K562 (cell line): Measurements from ENCODE around the gene MED15. TPM values are rescaled to one million over a fixed set of nuclear protein-coding genes. Genes with fewer than 3 reads are reported as not detected.
A peak's percentile ranks its signal among the peaks of the same experiment; 100 is the strongest.

Source experiments
- AFF4 ChIP-seq: sonication (generic); formaldehyde crosslinking; IDR thresholded peaks from 2 replicates; pipeline ENCODE4 v1.8.0; 2023; ENCODE audit warnings: mild to moderate bottlenecking, missing genetic modification reagents
- ATF7 ChIP-seq: fragments of 450-650 bp; IDR thresholded peaks from 2 replicates; pipeline ENCODE4 v1.7.1; 2014; ENCODE audit warnings: mild to moderate bottlenecking, moderate library complexity
- CCAR2 ChIP-seq: fragments of 200-400 bp; formaldehyde crosslinking; IDR thresholded peaks from 2 replicates; pipeline ENCODE4 v1.6.1; 2017; ENCODE audit warnings: mild to moderate bottlenecking, low read depth, low read length
- ELF4 ChIP-seq: fragments of 450-650 bp; formaldehyde crosslinking; IDR thresholded peaks from 2 replicates; pipeline ENCODE4 v1.4.0; 2022; ENCODE audit warnings: missing genetic modification characterization
- HIVEP1 ChIP-seq: fragments of 250-450 bp; sonication (Bioruptor Pico); IDR thresholded peaks from 2 replicates; pipeline ENCODE4 v1.4.0; 2020; ENCODE audit warnings: mild to moderate bottlenecking
- HOXB6 ChIP-seq: fragments of 250-450 bp; sonication (Bioruptor Pico); IDR thresholded peaks from 2 replicates; pipeline ENCODE4 v1.5.1; 2022; ENCODE audit warnings: mild to moderate bottlenecking, borderline replicate concordance
- IRF2 ChIP-seq: sonication (generic); formaldehyde crosslinking; IDR thresholded peaks from 2 replicates; pipeline ENCODE4 v1.8.1; 2022; ENCODE audit warnings: mild to moderate bottlenecking, missing genetic modification reagents
- KHSRP ChIP-seq: fragments of 450-650 bp; IDR thresholded peaks from 2 replicates; pipeline ENCODE4 v1.6.1; 2017
- MECOM ChIP-seq: fragments of 250-450 bp; sonication (Bioruptor Pico); IDR thresholded peaks from 2 replicates; pipeline ENCODE4 v1.8.0; 2022; ENCODE audit warnings: inconsistent platforms
- NR2F6 ChIP-seq: fragments of 450-650 bp; formaldehyde crosslinking; IDR thresholded peaks from 2 replicates; pipeline ENCODE4 v1.4.0; 2020; ENCODE audit warnings: mild to moderate bottlenecking
- PCBP1 ChIP-seq: fragments of 200-400 bp; formaldehyde crosslinking; IDR thresholded peaks from 2 replicates; pipeline ENCODE4 v1.6.1; 2018; ENCODE audit warnings: mild to moderate bottlenecking, low read depth, low read length; ENCODE audit not compliant: poor library complexity, severe bottlenecking
- PYGO2 ChIP-seq: fragments of 450-650 bp; IDR thresholded peaks from 2 replicates; pipeline ENCODE4 v1.6.1; 2016; ENCODE audit warnings: mild to moderate bottlenecking, missing genetic modification characterization, moderate library complexity, missing compliant biosample characterization
- SMARCE1 ChIP-seq: fragments of 450-650 bp; IDR thresholded peaks from 2 replicates; pipeline ENCODE4 v1.7.1; 2016; ENCODE audit warnings: mild to moderate bottlenecking
- SMC3 ChIP-seq: conservative IDR thresholded peaks from 2 replicates; pipeline ENCODE4 v1.6.1; 2011; ENCODE audit warnings: low read depth, low read length, improper control_type of control experiment; ENCODE audit not compliant: insufficient read depth
- SRF ChIP-seq, 2 experiments: fragments of 250-450, 450-650 bp in 1 of 2; sonication (Bioruptor Pico) in 1 of 2; sonication (generic) in 1 of 2; formaldehyde crosslinking; IDR thresholded peaks; 2 replicates each; pipeline versions ENCODE4 v1.5.0 to v1.5.1; 2020 to 2022; ENCODE audit warnings: mild to moderate bottlenecking in 1 of 2, missing genetic modification reagents in 1 of 2
- TEAD4 ChIP-seq, 2 experiments: sonication (generic) in 1 of 2; formaldehyde crosslinking in 1 of 2; IDR thresholded peaks; 2 replicates each; pipeline versions ENCODE4 v1.6.1 to v1.8.0; 2012 to 2022; ENCODE audit warnings: borderline replicate concordance in 1 of 2, inconsistent platforms in 1 of 2, low read length in 1 of 2, mild to moderate bottlenecking in 1 of 2, missing genetic modification reagents in 1 of 2
- WHSC1 ChIP-seq: IDR thresholded peaks from one replicate; pipeline ENCODE4 v1.6.1; 2012; ENCODE audit warnings: low read length, control low read depth, inconsistent platforms
- ZC3H11A ChIP-seq: IDR thresholded peaks from 2 replicates; pipeline ENCODE4 v1.6.1; 2012; ENCODE audit warnings: low read depth, low read length, improper control_type of control experiment
- ZFP1 ChIP-seq: fragments of 450-650 bp; formaldehyde crosslinking; IDR thresholded peaks from 2 replicates; pipeline ENCODE4 v1.4.0; 2020; ENCODE audit warnings: mild to moderate bottlenecking, mixed read lengths
- ZNF75A ChIP-seq: fragments of 450-650 bp; formaldehyde crosslinking; IDR thresholded peaks from 2 replicates; pipeline ENCODE4 v1.4.0; 2020; ENCODE audit warnings: mild to moderate bottlenecking
- polyA plus RNA-seq, 8 experiments: library from polyadenylated mRNA; depleted of rRNA in 4 of 8; stranded (reverse) in 5 of 8; unstranded in 3 of 8; fragments of >200 nt; fragmentation: Nextera tagmentation in 2 of 8; fragmentation: Illumina TruSeq in 1 of 8; extraction: Ambion mirVana in 2 of 8; extraction: Trizol in 1 of 8; gene quantifications; 2 replicates each; pipeline versions ENCODE4 v1.2.1 to v1.2.3, GENCODE V29; 2011 to 2014; ENCODE audit warnings: inconsistent platforms in 1 of 8, missing spikeins in 1 of 8
- total RNA-seq, 7 experiments: library from RNA; depleted of rRNA in 6 of 7; stranded (reverse); fragments of >200 nt in 6 of 7; fragmentation: Illumina TruSeq in 2 of 7; extraction: Trizol in 2 of 7; gene quantifications; 2 replicates each; pipeline versions ENCODE4 v1.2.1 to v1.2.3, GENCODE V29; 2011 to 2021; ENCODE audit warnings: low replicate concordance in 1 of 7
- TF ChIP-seq, protein P1 (sequence below), 3 experiments: IDR thresholded peaks in 2 of 3; conservative IDR thresholded peaks in 1 of 3; 2 replicates each; pipeline ENCODE4 v1.5.1; 2011 to 2012; ENCODE audit warnings: low read length in 3 of 3, mild to moderate bottlenecking in 3 of 3, control low read depth in 2 of 3, improper control_type of control experiment in 1 of 3, inconsistent platforms in 1 of 3, low read depth in 1 of 3, mixed read lengths in 1 of 3, moderate library complexity in 1 of 3; ENCODE audit not compliant: insufficient read depth in 2 of 3
- TF ChIP-seq, protein P2 (sequence below): fragments of 250-450 bp; sonication (Bioruptor Pico); IDR thresholded peaks from 2 replicates; pipeline ENCODE4 v1.8.0; 2021; ENCODE audit warnings: moderate library complexity, mild to moderate bottlenecking, inconsistent platforms
- TF ChIP-seq, protein P3 (sequence below): fragments of 450-650 bp; formaldehyde crosslinking; IDR thresholded peaks from 2 replicates; pipeline ENCODE4 v1.4.0; 2022; ENCODE audit warnings: missing genetic modification characterization

Gene MED15
- total and polyA plus RNA-seq, 9 of the 15 experiments (the other 6 are each of a cell fraction or from before 2014, with no cell fraction given) = 4.0 to 271 (median 60.1) TPM

DNA sequence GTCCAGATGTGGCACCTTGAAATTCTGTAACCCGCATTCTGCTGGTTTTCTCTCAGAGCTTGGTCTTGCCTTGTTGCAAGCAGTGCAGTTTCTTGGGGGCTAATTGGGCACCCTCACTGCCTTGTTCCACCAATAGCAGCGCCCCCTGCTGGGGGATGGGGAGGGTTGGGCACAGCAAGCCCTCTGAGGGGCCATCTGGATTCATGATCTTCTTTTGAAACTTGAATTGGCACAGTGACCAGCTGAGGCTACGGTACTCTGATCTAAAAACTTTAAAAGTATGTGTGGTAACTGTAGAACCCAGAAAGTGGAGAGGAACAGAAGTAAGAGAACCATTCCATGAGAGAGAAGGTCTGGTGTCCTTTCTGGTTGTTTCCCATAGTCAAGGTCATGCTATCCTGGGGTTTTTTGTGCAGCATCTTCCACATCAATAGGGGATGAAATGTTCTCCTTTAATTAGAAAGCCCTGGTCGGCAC lies 64.2 kb downstream of the MED15 start (continued):
- TF ChIP-seq AFF4 (CRISPR knock-in tag) (no peak), SMARCE1 (no peak), HIVEP1 (peak; percentile 52; the same call in 1 of the 2 replicates), ATF7 (no peak), ZNF75A (CRISPR knock-in tag) (0 out of 2 replicates have a peak, but pooled peaks have one; percentile 32), HOXB6 (CRISPR knock-in tag) (no peak), IRF2 (CRISPR knock-in tag) (no peak), ELF4 (peak; percentile 60), PYGO2 (tag) (peak; percentile 46; the same call in 1 of the 2 replicates), SMC3 (peak; percentile 85), MECOM (CRISPR knock-in tag) (no peak), ZC3H11A (no peak), SRF (CRISPR knock-in tag; IDR thresholded peaks at IDR 0.05) (0 out of 4 replicates have a peak, but pooled peaks of 1 of the 2 experiments have one; percentile 57), WHSC1 (no peak), PCBP1 (no peak), KHSRP (no peak), ZFP1 (CRISPR knock-in tag) (peak; percentile 47; the same call in 1 of the 2 replicates), CCAR2 (peak; percentile 88; the same call in 1 of the 2 replicates), NR2F6 (CRISPR knock-in tag) (peak; percentile 82), TEAD4 (IDR thresholded peaks at IDR 0.05; ENCODE audit: low read length) (no peak), TEAD4 (CRISPR knock-in tag; IDR thresholded peaks at IDR 0.05; ENCODE audit: borderline replicate concordance) (peak; percentile 76; the same call in 1 of the 2 replicates)
- TF ChIP-seq, protein P1, sequence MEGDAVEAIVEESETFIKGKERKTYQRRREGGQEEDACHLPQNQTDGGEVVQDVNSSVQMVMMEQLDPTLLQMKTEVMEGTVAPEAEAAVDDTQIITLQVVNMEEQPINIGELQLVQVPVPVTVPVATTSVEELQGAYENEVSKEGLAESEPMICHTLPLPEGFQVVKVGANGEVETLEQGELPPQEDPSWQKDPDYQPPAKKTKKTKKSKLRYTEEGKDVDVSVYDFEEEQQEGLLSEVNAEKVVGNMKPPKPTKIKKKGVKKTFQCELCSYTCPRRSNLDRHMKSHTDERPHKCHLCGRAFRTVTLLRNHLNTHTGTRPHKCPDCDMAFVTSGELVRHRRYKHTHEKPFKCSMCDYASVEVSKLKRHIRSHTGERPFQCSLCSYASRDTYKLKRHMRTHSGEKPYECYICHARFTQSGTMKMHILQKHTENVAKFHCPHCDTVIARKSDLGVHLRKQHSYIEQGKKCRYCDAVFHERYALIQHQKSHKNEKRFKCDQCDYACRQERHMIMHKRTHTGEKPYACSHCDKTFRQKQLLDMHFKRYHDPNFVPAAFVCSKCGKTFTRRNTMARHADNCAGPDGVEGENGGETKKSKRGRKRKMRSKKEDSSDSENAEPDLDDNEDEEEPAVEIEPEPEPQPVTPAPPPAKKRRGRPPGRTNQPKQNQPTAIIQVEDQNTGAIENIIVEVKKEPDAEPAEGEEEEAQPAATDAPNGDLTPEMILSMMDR (IDR thresholded peaks at IDR 0.05 in 2 of 3, conservative IDR thresholded peaks at IDR 0.05 in 1 of 3; ENCODE audit: insufficient read depth in 2 of 3, low read depth in 1 of 3, low read length in 3 of 3) = peak; percentile 95 to 100 (median 97)
- TF ChIP-seq, protein P2, sequence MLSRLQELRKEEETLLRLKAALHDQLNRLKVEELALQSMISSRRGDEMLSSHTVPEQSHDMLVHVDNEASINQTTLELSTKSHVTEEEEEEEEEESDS = no peak
- TF ChIP-seq, protein P3, sequence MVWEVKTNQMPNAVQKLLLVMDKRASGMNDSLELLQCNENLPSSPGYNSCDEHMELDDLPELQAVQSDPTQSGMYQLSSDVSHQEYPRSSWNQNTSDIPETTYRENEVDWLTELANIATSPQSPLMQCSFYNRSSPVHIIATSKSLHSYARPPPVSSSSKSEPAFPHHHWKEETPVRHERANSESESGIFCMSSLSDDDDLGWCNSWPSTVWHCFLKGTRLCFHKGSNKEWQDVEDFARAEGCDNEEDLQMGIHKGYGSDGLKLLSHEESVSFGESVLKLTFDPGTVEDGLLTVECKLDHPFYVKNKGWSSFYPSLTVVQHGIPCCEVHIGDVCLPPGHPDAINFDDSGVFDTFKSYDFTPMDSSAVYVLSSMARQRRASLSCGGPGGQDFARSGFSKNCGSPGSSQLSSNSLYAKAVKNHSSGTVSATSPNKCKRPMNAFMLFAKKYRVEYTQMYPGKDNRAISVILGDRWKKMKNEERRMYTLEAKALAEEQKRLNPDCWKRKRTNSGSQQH (CRISPR knock-in tag) = 0 out of 2 replicates have a peak, but pooled peaks have one; percentile 36
